Spinal cord (tissue), 10 donors: ENCODE data around the gene TIMP2. TPM values are rescaled to one million over a fixed set of nuclear protein-coding genes. Genes with fewer than 3 reads are reported as not detected.

Source experiments
- DNase-seq, 6 donors: peaks; one replicate each; pipeline versions ENCODE4 v3.0.0 to v3.0.0-alpha.2; 2013 to 2015; ENCODE audit warnings: low spot score in 6 of 6, low read depth in 4 of 6
- H3K27ac ChIP-seq: one replicate; pipeline ENCODE4 v1.5.1; 2013; ENCODE audit warnings: low read depth, low read length, control low read depth
- H3K27me3 ChIP-seq: one replicate; pipeline ENCODE4 v1.6.1; 2013; ENCODE audit warnings: low read length; ENCODE audit not compliant: control insufficient read depth, insufficient read depth
- H3K36me3 ChIP-seq: one replicate; pipeline ENCODE4 v1.6.1; 2013; ENCODE audit warnings: low read length; ENCODE audit not compliant: control insufficient read depth, insufficient read depth
- H3K4me1 ChIP-seq: one replicate; pipeline ENCODE4 v1.6.1; 2013; ENCODE audit warnings: low read length; ENCODE audit not compliant: control insufficient read depth, insufficient read depth
- H3K4me3 ChIP-seq: one replicate; pipeline ENCODE4 v1.5.1; 2013; ENCODE audit warnings: low read depth, low read length, control low read depth
- H3K9me3 ChIP-seq: one replicate; pipeline ENCODE4 v1.6.1; 2013; ENCODE audit warnings: low read length; ENCODE audit not compliant: control insufficient read depth, insufficient read depth
- WGBS: methylation state at CpG from one replicate; pipeline ENCODE4 v1.1.5; 2013; ENCODE audit warnings: missing lambda C conversion rate; ENCODE audit not compliant: insufficient coverage; 5-methylcytosine and 5-hydroxymethylcytosine counted together
- polyA plus RNA-seq, 2 donors: library from polyadenylated mRNA; unstranded; fragments of 120-200 nt; gene quantifications; one replicate each; pipeline ENCODE4 v1.2.1, GENCODE V29; 2013; ENCODE audit not compliant: insufficient read length in 2 of 2
- total RNA-seq, 2 donors: library from RNA; depleted of rRNA in 1 of 2; stranded (reverse); fragments of 120-200 nt in 1 of 2; fragments of >200 nt in 1 of 2; gene quantifications; one replicate each; pipeline versions ENCODE4 v1.2.3 to v1.2.4, GENCODE V29; 2013 to 2014
- donor health status: healthy.

Gene TIMP2
- total and polyA plus RNA-seq, 4 donors: 139 to 417 (median 288) TPM

GRCh38 chr17:78839762-78840529 is 85.2 kb downstream of the TIMP2 start:
- Histone ChIP-seq H3K4me1 (peaks cover 25% of the 10 kb centered on the region), H3K27ac (peak overlapping the region; percentile 84), H3K27me3 (no peaks in the 10 kb centered on the region), H3K9me3 (no peaks in the 10 kb centered on the region), H3K4me3 (peak overlapping the region; percentile 85), H3K36me3 (peaks cover 34% of the 10 kb centered on the region)
- DNase-seq: peak in 2 of 6 donors; percentile 18 to 22
- WGBS: under 1% methylated on average over 73 of the region's 73 CpGs

GRCh38 chr17:78839235-78839761 is 85.9 kb downstream of the TIMP2 start:
- WGBS: 18% methylated on average over 5 of the region's 11 CpGs
- H3K4me3 ChIP-seq: peak overlapping the region; percentile 85
- peaks cover 40% of the 10 kb centered on the region for H3K36me3 ChIP-seq
- no peaks in the 10 kb centered on the region for H3K27me3 ChIP-seq
- H3K4me1 ChIP-seq: peaks cover 19% of the 10 kb centered on the region
- H3K9me3 ChIP-seq: no peaks in the 10 kb centered on the region
- no peak for DNase-seq
- peak overlapping the region; percentile 84 for H3K27ac ChIP-seq

GRCh38 chr17:78838574-78839005 is 86.6 kb downstream of the TIMP2 start:
- H3K27me3 ChIP-seq: no peaks in the 10 kb centered on the region

GRCh38 chr17:78836420-78837021 is 88.7 kb downstream of the TIMP2 start:
- no peak overlapping the region for H3K4me3 ChIP-seq
- peaks cover 13% of the 10 kb centered on the region for H3K4me1 ChIP-seq
- no peak for DNase-seq
- H3K36me3 ChIP-seq: peaks cover 60% of the 10 kb centered on the region
- no peaks in the 10 kb centered on the region for H3K9me3 ChIP-seq
- no peak overlapping the region for H3K27ac ChIP-seq
- no peaks in the 10 kb centered on the region for H3K27me3 ChIP-seq
- 100% methylated on average over 1 of the region's 5 CpGs for WGBS

More at GRCh38 chr17:78838574-78839005, 86.6 kb downstream of the TIMP2 start:
- H3K9me3 ChIP-seq: no peaks in the 10 kb centered on the region
- WGBS: 95% methylated on average over 19 of the region's 22 CpGs
- no peak overlapping the region for H3K27ac ChIP-seq
- peaks cover 41% of the 10 kb centered on the region for H3K36me3 ChIP-seq
- H3K4me3 ChIP-seq: no peak overlapping the region
- DNase-seq: no peak
- peaks cover 16% of the 10 kb centered on the region for H3K4me1 ChIP-seq

GRCh38 chr17:78834571-78834970 is 90.6 kb downstream of the TIMP2 start:
- Histone ChIP-seq H3K27me3 (no peaks in the 10 kb centered on the region), H3K4me1 (peaks cover 6% of the 10 kb centered on the region), H3K36me3 (peaks cover 71% of the 10 kb centered on the region), H3K9me3 (no peaks in the 10 kb centered on the region), H3K4me3 (no peak overlapping the region), H3K27ac (no peak overlapping the region)
- DNase-seq: no peak
- WGBS: 100% methylated on average over 2 of the region's 8 CpGs

- DNase-seq: no peak
- Histone ChIP-seq H3K27ac (no peak overlapping the region), H3K27me3 (no peaks in the 10 kb centered on the region), H3K9me3 (no peaks in the 10 kb centered on the region), H3K4me3 (no peak overlapping the region), H3K36me3 (peaks cover 79% of the 10 kb centered on the region), H3K4me1 (no peaks in the 10 kb centered on the region)
- 100% methylated on average over 1 of the region's 2 CpGs for WGBS
Observed at GRCh38 chr17:78832541-78832810, 92.7 kb downstream of the TIMP2 start.

GRCh38 chr17:78831688-78832540 is 93.3 kb downstream of the TIMP2 start:
- WGBS: 88% methylated on average over 7 of the region's 15 CpGs
- no peaks in the 10 kb centered on the region for H3K9me3 ChIP-seq
- no peak for DNase-seq
- H3K4me1 ChIP-seq: no peaks in the 10 kb centered on the region
- no peaks in the 10 kb centered on the region for H3K27me3 ChIP-seq
- no peak overlapping the region for H3K27ac ChIP-seq
- no peak overlapping the region for H3K4me3 ChIP-seq
- H3K36me3 ChIP-seq: peaks cover 80% of the 10 kb centered on the region

GRCh38 chr17:78829477-78829876 is 95.7 kb downstream of the TIMP2 start:
- DNase-seq: no peak
- Histone ChIP-seq H3K9me3 (no peaks in the 10 kb centered on the region), H3K4me3 (no peak overlapping the region), H3K4me1 (no peaks in the 10 kb centered on the region), H3K27ac (no peak overlapping the region), H3K27me3 (no peaks in the 10 kb centered on the region), H3K36me3 (peaks cover 77% of the 10 kb centered on the region)
- whole genome bisulfite sequencing: 82% methylated on average over 4 of the region's 6 CpGs

GRCh38 chr17:78828470-78829185 is 96.6 kb downstream of the TIMP2 start:
- Histone ChIP-seq H3K27me3 (no peaks in the 10 kb centered on the region), H3K27ac (no peak overlapping the region), H3K4me3 (no peak overlapping the region), H3K36me3 (peaks cover 83% of the 10 kb centered on the region), H3K9me3 (no peaks in the 10 kb centered on the region), H3K4me1 (peaks cover under 1% of the 10 kb centered on the region)
- DNase-seq: no peak
- WGBS: 91% methylated on average over 11 of the region's 14 CpGs
